HG03060 (cell line): ENCODE data around the gene GOLGA2.
A peak's percentile ranks its signal among the peaks of the same experiment; 100 is the strongest.

ENCODE experiments used
- ATAC-seq: cut with Tn5 transposase; IDR thresholded peaks from one replicate; pipeline ENCODE4 v1.9.1; 2021; ENCODE audit warnings: low read depth, moderate number of reproducible peaks; ENCODE audit not compliant: unreplicated experiment

Gene GOLGA2

GRCh38 chr9:128275198-128276007 is at the start of gene GOLGA2:
GOLGA2 (minus strand) TSS chr9:128276007; CDS start chr9:128275976, 31 bp downstream.
- ATAC-seq: peak; percentile 21

DNA sequence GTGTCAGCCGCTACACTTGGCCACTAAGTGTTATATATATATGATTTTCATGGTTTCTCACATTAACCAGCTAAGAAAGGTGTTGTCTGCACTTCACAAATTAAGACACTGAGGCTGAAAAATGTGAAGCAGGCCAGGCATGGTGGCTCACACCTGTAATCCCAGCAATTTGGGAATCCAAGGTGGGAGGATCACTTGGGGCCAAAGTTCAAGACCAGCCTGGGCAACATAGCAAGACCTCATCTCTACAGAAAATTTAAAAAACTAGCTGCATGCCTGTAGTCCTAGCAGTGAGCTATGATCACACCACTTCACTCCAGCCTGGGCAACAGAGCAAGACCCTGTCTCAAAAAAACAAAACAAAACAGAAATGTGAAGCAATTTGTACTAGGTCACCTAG is 48.6 kb upstream of the GOLGA2 start:
- no peak for ATAC-seq

GRCh38 chr9:128323791-128324190 is 48.0 kb upstream of the GOLGA2 start:
- no peak for ATAC-seq

GRCh38 chr9:128323212-128323730 is 47.5 kb upstream of the GOLGA2 start:
- no peak for ATAC-seq

DNA sequence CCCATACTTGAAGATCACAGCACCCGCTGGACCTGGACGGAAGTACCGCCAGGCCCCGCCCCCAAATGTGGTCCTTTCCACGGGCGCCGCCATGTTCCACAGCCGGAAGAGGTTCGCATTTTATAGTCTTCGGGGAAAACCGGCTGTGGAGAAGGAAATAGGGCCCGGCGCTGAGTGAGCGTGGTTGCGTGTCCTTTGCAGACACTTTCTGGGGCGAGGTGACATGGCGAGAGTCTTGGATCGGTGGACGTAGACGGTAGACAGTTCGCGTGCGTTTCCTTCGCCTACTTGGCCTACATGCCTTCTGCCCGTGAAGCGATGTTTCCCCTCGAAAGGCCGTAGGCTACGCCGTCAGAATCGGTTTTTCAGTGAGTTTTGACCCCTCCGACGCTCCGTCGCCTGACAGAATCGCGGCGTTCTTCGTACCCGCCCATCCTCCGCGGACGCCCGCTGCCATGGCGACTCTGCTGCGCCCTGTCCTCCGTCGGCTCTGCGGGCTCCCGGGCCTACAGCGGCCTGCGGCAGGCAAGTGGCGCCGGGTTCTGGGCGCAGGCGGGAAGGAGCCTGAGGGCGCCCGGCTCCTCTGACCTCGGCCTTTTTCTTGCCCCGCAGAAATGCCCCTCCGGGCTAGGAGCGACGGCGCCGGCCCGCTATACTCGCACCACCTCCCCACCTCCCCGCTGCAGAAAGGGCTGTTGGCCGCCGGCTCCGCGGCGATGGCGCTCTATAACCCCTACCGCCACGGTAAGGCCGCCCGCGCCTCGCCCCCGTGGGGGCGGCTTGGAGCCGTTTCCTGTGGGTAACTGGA is 46.8 kb upstream of the GOLGA2 start, which contains the start of the genes COQ4 and TRUB2:
COQ4 (plus strand) TSS at position 436 of the 808 bp plus-strand sequence; CDS start at position 456, 20 bp downstream.
TRUB2 (minus strand) TSS at position 44 of the 808 bp plus-strand sequence; CDS start at position 5, 39 bp downstream.
- ATAC-seq: peak; percentile 58

- peak; percentile 13 for ATAC-seq
Observed at GRCh38 chr9:128321879-128322403, 46.1 kb upstream of the GOLGA2 start.

GRCh38 chr9:128321343-128321742 is 45.5 kb upstream of the GOLGA2 start:
- ATAC-seq: no peak

- ATAC-seq: no peak
Observed at GRCh38 chr9:128317629-128318028, 41.8 kb upstream of the GOLGA2 start.

DNA sequence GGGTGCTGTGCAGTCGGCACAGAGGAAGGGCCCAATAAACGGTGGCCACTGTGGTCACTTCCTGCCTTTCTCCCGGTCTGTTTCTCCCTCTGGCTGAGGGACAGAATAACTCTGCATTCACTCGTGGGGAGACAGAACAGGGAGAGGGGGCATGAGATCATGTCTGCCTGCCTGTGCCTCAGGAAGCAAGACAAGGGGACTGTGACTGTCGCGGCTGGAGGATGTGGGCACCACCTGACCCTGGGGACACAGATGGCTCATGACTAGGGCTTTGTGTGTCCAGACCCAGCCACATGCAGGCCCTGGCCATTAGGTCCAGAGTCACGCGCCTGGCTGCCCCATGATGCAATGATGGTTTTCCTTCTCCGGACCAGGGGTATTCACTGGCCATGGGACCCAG is 40.6 kb upstream of the GOLGA2 start:
- no peak for ATAC-seq

DNA sequence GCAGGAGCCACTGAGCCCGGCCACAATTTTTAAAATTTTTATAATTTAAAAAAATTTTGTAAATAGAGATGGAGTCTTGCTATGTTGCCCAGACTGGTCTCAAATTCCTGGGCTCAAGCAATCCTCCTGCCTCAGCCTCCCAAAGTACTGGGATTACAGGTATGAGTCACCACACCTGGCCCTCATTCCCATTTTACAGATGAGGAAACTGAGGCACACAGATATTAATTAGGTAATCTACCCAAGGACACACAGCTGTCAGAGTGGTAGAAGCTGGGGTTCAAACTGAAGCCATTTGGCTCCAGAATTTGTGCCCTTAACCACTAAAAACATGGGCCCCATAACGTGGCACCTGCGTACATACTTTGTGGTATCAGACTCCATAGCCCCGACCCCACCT is 38.9 kb upstream of the GOLGA2 start:
- ATAC-seq: no peak

DNA sequence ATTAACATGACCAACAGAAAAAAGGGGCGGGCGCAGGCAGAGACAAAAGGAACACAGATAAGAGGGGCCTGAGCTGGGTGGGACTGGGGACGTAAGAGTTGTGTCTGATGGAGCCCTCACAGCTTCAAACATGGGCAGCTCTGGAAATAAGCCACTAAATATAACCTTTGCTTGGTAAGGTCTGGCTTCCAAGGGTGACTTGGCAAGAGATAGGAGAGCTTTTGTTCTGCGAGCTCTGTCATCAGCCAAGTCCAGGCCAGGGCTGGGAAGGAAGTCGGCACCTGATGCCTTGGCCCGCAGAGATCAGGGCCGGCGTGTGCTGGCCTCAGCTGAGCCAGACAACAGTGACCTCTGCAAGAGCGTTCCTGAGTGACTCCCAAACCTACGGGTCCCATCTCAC is 34.7 kb upstream of the GOLGA2 start:
- no peak for ATAC-seq

DNA sequence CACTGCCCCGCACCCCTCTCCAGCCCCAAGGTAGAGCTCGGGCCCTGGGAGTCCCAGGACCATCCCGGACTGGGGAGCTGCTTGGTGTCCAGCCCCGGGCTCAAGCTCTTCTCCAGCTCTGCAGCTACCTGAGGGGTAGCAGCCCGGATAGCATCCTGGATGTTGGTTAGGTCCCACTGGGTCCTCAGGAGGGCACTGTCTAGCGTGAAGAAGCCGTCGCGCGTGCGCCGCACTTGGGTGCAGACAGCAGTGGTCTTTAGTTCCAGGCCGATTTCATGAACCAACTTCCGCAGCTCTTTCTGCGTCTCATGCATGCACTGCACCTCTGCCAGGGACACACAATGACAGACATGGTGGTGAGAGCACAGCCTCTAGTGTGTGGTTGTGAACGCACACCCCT is 33.7 kb upstream of the GOLGA2 start:
- no peak for ATAC-seq

DNA sequence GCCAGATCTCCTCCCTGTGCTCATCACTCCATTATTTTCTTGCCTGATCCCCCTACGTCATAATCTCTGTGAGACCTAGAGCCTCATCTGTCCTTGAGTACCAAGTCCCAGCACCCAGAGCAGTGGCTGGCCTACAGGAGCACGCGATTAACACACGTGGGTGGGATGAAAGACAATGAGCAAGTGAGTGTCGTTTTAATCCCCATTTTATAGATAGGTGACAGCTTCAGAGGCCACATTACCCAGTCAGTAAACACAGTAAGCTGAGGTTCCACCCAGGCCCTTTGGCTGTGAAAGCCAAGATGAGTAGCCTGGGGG is 29.1 kb upstream of the GOLGA2 start:
- ATAC-seq: no peak

DNA sequence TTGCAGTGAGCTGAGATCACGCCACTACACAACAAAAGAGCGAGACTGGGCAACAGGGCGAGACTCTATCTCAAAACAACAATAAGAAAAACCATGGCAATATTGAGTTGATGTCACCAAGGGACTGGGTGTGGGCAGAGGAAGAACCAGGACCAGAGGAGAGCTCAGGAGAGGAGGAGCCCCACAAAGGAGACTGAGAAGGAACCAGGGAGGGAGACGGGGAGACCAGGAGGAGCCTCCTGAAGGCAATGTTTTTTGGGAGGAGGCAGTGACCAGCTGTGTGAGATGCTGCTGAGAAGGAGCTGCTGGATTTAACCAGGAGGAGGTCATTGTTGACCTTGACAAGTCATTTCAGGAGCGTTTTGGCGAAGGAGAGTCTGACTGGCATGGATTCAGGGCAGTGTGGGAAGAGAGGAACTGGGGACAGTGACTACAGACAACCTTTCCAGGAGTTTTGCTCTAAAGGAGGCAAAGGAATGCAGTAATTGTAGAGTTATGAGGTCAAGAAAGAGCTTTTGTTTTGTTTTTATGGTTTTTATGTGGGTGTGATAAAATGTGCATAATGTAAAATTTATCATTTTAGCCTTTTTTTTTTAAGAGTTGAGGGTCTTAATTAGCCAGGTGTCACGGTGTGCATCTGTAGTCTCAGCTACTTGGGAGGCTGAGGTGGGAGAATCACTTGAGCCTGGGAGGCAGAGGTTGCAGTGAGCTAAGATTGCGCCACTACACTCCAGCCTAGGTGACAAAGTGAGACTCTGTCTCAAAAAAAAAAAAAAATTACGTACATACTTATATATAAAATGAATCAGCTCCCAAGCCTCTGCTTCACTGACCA is 28.5 kb upstream of the GOLGA2 start:
- no peak for ATAC-seq

DNA sequence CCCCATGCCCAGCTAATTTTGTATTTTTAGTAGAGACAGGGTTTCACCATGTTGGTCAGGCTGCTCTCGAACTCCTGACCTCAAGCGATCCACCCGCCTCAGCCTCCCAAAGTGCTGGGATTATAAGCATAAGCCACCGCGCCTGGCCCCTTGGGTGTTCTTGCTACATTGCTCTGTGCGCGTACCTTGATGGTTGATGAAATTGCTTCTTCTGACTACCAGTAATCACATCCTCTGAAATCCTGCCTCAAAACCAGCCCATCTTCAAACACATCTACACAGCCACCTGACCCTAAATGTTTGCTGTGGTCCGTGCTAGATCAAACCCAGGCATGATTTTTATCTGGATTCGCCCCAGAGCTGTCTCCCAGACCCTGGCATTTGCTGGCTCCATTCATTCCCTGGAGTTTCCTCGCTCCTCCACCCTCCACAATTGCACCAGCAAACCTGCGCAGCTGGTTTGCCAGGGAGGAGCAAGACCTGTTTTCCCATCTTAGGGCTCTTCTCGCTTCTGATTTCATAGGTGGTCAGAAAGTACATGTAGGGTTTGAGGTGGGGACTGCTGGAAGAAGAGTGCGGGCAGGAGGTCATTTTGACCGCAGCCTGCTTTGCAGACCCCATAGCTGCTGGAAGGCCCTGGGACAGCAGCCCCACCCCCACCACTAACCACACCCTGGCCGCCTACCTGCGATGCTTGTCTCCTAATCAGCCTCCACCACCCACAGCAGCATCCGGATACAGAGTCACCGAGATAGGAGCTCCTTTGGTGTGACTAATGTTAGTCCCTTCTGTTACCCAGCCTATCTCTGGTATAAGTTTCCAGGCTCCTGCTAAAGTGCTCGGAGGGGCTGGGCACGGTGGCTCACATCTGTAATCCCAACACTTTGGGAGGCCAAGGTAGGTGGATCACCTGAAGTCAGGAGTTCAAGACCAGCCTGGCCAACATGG is 23.0 kb upstream of the GOLGA2 start:
- ATAC-seq: no peak

GRCh38 chr9:128297221-128297773 is 21.5 kb upstream of the GOLGA2 start:
- no peak for ATAC-seq

DNA sequence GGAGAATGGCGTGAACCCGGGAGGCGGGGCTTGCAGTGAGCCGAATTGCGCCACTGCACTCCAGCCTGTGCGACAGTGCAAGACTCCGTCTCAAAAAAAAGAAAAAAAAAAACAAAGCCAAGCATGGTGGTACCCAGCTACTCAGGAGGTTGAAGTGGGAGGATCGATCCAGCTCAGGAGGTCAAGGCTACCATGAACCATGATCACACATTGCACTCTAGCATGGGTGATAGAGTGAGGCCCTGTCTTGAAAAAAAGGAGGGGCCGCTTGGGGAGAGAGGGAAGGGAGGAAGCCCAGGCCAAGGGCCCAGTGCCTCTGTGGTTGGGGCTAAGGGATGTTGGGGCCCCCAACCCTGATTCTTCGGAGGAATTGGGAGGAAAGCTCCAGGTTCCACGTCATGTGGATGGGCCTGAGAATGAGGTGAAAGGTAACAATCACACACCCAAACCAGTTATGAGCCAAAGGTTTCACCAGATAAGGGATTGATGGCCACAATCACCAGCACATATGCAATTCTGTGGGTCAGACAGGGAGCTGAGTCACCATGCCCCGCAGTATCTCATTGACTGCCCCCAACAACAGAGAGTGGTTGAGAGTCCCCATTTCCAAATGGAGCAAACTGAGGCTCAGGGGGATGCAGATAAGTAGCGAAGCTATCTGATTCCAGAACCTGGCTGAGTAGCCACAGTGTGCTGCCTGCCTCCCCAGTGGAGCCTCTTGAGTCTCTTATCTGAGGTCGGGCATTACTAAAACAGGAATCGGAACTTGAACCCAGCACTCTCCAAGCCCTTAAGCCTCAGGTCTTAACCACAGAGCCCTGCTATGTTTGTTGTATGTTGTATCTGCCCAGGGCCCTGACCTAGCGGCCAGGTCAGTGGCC is 20.8 kb upstream of the GOLGA2 start:
- ATAC-seq: no peak

DNA sequence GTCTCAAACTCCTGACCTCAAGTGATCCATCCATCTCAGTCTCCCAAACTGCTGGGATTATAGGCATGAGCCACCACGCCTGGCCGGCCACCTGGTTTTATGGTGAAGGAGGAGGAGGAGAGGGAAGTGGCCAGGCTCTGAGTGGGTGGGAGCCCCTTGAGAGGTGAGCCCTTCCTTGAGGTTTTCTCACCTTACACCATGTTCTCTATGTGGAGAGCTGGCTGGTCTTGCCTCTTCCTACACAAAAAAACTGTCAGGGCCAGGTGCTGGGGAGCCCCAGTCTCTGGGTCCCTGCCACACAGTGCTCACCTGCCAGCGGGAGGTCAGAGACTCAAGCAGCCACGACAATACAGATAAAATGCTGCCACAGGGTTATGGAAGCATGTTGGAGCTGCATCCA is 18.3 kb upstream of the GOLGA2 start:
- no peak for ATAC-seq
